Astrocyte of the spinal cord (primary cell): Measurements from ENCODE around the gene BTBD9.
A peak's percentile ranks its signal among the peaks of the same experiment; 100 is the strongest.

Experiments used
- DNase-seq: peaks from one replicate; pipeline ENCODE4 v3.0.0; 2011; ENCODE audit warnings: low read depth, low spot score
- H3K4me3 ChIP-seq: 2 replicates; pipeline ENCODE4 v1.5.1; 2011; ENCODE audit warnings: low read depth, mild to moderate bottlenecking, low read length, moderate library complexity
- in situ Hi-C: cut with HindIII; loops from 2 replicates; pipeline ENCODE4 v1.10.0; 2017; ENCODE audit warnings: low sequenced_read_pairs
- TF ChIP-seq, protein P1 (sequence below): IDR thresholded peaks from 2 replicates; pipeline ENCODE4 v1.5.1; 2012; ENCODE audit warnings: low read depth, mild to moderate bottlenecking, low read length, inconsistent platforms

Gene BTBD9

DNA sequence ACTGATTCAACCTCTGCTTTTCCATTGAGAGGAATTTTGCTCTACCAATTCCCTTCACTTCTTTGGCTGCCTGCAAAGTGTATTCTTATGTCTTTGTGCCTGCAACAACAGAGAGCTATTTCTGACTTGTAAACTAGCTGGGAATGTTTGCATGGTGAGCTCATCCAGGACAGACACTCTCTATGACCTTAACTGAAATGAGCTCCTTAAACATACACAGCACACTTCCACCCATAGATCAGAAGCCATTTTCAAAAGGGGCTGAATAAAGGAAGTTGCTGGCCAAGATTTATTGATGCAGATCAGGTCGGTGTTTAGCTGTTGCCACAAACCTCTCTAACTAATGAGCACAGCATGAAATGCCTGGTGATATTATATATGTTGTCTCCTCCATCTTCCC is 377.7 kb downstream of the BTBD9 start:
- H3K4me3 ChIP-seq, result no peak overlapping the region
- in situ Hi-C loops, result no loop called here
- TF ChIP-seq, protein P1, sequence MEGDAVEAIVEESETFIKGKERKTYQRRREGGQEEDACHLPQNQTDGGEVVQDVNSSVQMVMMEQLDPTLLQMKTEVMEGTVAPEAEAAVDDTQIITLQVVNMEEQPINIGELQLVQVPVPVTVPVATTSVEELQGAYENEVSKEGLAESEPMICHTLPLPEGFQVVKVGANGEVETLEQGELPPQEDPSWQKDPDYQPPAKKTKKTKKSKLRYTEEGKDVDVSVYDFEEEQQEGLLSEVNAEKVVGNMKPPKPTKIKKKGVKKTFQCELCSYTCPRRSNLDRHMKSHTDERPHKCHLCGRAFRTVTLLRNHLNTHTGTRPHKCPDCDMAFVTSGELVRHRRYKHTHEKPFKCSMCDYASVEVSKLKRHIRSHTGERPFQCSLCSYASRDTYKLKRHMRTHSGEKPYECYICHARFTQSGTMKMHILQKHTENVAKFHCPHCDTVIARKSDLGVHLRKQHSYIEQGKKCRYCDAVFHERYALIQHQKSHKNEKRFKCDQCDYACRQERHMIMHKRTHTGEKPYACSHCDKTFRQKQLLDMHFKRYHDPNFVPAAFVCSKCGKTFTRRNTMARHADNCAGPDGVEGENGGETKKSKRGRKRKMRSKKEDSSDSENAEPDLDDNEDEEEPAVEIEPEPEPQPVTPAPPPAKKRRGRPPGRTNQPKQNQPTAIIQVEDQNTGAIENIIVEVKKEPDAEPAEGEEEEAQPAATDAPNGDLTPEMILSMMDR, result no peak
- DNase-seq, result peak; percentile 91

DNA sequence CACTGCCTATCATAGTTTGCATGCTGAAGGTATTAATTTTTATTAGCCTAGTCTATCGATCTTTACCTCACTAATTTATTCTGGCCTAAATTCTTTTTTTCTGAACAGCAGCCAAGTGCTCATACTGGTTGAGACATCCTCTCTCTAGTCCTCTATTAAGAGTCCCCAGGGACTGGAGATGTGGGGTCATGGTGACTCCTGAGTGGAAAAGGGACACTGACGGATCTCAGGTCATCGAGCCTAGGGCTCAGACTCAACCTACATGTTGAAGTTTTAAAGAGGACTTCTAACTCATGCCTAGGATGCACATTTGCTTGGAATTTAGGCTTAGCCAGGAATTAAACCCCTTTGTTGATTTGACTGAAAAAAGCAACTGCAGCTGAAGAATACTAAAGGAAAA is 378.1 kb downstream of the BTBD9 start:
- TF ChIP-seq, protein P1, result no peak
- H3K4me3 ChIP-seq, result no peak overlapping the region

DNA sequence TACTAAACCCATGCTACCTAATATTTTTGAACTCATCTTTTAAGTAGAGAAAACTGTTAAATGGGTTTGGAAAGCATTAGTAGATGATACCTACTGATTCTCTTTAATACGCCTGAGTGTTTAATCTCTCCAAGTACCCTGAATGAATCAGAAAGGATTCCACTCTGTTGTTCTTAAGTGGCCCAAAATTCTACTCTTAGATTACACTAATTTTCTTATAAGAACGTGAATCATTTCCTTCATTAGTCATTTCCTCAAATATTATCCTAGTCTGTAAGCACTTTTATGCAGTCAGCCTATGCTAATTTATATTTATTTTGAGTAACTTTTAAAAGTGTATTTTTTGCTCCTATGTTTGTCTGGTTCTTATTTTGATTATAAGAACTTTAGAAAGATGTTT is 380.0 kb downstream of the BTBD9 start:
- no peak overlapping the region for H3K4me3 ChIP-seq
- in situ Hi-C loops, result no loop called here
- TF ChIP-seq, protein P1, result no peak
- DNase-seq, result peak; percentile 68

More for the DNA sequence above, 378.1 kb downstream of the BTBD9 start:
- DNase-seq, result no peak
- in situ Hi-C loops, result no loop called here

DNA sequence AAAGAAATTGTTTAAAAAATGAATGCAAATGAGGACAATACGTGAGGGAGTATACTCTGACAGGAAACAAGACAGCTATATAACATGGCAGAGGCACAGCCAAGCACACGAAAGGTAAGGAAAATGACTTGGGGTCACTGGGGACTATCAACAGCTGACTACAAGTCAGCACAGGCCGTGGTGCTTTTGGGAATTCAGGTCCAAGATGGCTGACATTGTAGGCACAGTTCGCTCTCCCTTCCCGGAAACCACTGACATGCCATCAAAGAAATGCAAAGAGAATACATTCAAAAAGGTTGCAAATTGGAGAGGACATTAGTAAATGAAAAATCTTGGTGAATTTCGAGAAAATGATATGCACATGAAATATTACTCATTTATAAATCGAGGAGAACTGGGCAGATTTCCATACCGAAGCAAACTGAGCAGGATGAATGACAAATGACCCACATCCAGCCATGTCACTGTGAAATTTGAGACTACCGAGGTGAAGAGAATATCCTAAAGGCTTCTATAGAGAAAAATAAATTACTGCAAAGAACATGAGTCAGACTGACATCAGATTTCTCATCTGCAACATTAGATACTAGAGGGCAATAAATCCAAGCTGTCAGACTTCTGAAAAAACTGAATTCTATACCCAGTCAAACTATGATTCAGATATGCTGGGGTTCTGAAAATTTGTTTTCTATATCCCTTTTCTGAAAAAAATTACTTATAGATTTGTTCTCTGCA is 391.1 kb downstream of the BTBD9 start:
- H3K4me3 ChIP-seq, result no peak overlapping the region
- no peak for DNase-seq
- TF ChIP-seq, protein P1, result no peak
- in situ Hi-C loops, result no loop called here

DNA sequence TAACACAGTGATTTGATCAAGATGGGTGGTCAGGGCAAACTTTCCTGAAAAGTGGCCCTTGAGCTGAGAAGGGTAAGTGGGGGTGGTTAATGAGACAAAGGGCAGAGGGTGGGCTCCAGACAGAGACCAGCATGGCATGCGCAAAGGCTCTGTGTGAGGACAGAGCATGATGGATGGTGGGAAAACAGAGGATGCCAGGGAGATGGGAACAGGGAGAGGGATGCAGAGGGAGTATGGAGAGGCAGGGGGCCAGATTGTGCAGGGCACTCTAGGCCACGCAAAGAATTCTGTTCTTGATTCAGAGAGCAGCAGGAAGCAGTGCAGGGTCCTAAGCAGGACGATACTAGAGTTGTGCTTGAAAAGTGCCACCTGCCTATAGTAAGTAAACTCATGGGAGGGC is 394.4 kb downstream of the BTBD9 start:
- H3K4me3 ChIP-seq, result no peak overlapping the region
- in situ Hi-C loops, result no loop called here
- DNase-seq, result no peak
- TF ChIP-seq, protein P1, result no peak

DNA sequence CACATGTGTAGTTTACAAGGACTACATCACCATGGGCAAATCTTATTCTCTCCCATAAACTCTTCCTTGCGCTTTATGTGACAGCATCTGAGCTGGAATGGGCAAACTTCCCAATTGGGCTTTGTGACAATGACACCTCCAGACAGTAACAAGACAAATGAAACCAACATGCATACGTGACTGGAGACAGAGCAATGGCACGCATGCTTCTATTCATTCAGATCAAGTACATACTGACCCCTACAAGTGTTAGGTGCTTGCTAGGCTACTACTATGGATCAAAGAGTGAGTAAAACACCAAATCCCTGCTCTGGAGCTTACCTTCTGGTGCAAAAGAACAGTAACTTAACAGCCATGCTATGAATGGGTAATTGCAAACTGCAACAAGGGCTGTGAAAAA is 394.9 kb downstream of the BTBD9 start:
- no peak for DNase-seq
- H3K4me3 ChIP-seq, result no peak overlapping the region
- TF ChIP-seq, protein P1, result no peak
- in situ Hi-C loops, result no loop called here
